Stomach (tissue), 4 donors: ENCODE data around the gene PIAS2.

Experiments used
- CTCF ChIP-seq, 7 experiments: fragments of 450-650 bp in 4 of 7; fragments of 200-600 bp in 3 of 7; sonication (generic) in 3 of 7; IDR thresholded peaks; one replicate each; pipeline ENCODE4 v1.5.1; 2016 to 2019; ENCODE audit warnings: antibody characterized with exemption in 7 of 7, control low read depth in 2 of 7, mild to moderate bottlenecking in 1 of 7
- EP300 ChIP-seq: sonication (generic); formaldehyde crosslinking; IDR thresholded peaks from one replicate; pipeline ENCODE4 v1.6.1; 2017; ENCODE audit warnings: antibody characterized with exemption
- POLR2A ChIP-seq, 4 donors: fragments of 450-650 bp; IDR thresholded peaks; one replicate each; pipeline ENCODE4 v1.6.1; 2016; ENCODE audit warnings: antibody characterized with exemption in 4 of 4, control low read depth in 2 of 4, mild to moderate bottlenecking in 1 of 4, moderate library complexity in 1 of 4
- POLR2AphosphoS5 ChIP-seq, 3 donors: sonication (generic); formaldehyde crosslinking; IDR thresholded peaks; one replicate each; pipeline ENCODE4 v1.6.1; 2016; ENCODE audit warnings: antibody characterized with exemption in 3 of 3

- TF ChIP-seq POLR2A (IDR thresholded peaks at IDR 0.05), result no peak
- TF ChIP-seq EP300, result no peak
- TF ChIP-seq CTCF (IDR thresholded peaks at IDR 0.05), result no peak
- no peak for TF ChIP-seq POLR2AphosphoS5 (IDR thresholded peaks at IDR 0.05)
Measured at GRCh38 chr18:46815661-46816060, 101.6 kb downstream of the PIAS2 start.
